GM08714 (cell line): ENCODE results near the gene NOTCH4.
A peak's percentile ranks its signal among the peaks of the same experiment; 100 is the strongest.

Experiments
- H3K4me3 ChIP-seq: fragments of 200-500 bp; sonication (Bioruptor generic); 2 replicates; pipeline ENCODE4 v1.5.1; 2014; ENCODE audit warnings: mild to moderate bottlenecking, low read length, inconsistent platforms
- ZNF274 ChIP-seq: IDR thresholded peaks from 2 replicates; pipeline ENCODE4 v1.6.1; 2012; ENCODE audit warnings: mild to moderate bottlenecking, low read depth, low read length

The NOTCH4 gene

DNA sequence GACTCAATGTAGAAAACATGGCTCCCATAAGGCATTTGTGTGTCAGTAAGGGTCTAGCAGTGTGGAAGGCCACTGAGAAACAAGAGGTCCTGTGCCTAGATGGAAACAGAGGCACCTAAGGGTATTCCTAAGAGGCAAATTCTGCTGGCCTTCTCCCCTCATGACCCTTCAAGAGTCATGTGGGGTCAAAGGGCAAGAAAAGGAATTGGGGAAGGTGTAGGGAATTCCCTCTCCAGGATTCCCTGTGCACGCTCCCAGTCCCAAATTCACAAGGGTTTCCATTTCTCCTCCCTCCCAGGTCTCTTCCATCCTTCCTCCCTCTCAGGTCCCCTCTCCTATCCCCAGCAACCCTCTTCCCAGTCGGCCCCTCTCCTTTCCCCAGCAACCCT lies 48.6 kb downstream of the NOTCH4 start:
- TF ChIP-seq ZNF274, result no peak
- H3K4me3 ChIP-seq, result peak overlapping the region; percentile 81

DNA sequence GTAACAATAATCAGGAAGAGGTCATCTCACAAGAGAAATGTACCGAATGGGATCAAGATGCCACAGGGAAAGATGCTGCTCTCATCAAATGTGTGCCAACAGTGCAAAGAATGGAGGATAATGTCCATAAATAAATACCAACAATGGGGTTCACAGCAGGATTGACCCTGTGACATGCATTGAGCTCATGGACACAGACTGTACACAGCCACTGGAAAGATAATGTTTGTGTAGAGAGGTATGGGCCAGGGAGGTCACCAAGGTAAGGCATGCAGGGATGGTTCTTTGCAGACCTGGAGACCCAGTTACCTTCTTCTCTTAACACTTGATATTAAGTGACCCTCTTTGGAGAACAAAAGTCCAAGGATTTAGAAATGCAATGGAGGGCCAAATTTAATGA lies 49.5 kb downstream of the NOTCH4 start:
- H3K4me3 ChIP-seq, result no peak overlapping the region

GRCh38 chr6:32173051-32173727 lies 50.7 kb downstream of the NOTCH4 start:
- no peak for TF ChIP-seq ZNF274
- no peak overlapping the region for H3K4me3 ChIP-seq

More for the DNA sequence above, 49.5 kb downstream of the NOTCH4 start:
- TF ChIP-seq ZNF274, result no peak

- TF ChIP-seq ZNF274, result no peak
Measured at GRCh38 chr6:32171234-32171633, 52.6 kb downstream of the NOTCH4 start.

DNA sequence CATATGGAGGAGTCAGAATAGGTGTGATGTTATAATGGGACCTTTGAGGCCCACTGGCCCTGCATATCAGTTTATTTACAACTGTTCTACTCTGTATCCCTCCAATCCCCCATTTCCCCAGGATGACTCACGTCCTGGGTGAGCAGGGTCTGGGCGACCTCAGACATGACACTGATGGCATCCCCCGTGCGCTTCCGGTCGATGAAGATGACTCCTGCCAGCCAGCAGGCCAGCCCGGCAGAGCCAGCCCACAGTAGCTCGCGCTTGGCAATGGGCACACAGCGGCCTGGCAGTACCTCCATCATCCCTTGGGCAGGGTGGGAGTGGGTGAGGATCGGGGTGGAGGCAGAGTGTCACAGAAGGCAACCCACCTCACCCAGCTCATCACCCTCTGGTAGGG lies 53.6 kb downstream of the NOTCH4 start:
- H3K4me3 ChIP-seq, result no peak overlapping the region
- TF ChIP-seq ZNF274, result no peak

More at GRCh38 chr6:32171234-32171633, 52.6 kb downstream of the NOTCH4 start:
- no peak overlapping the region for H3K4me3 ChIP-seq

DNA sequence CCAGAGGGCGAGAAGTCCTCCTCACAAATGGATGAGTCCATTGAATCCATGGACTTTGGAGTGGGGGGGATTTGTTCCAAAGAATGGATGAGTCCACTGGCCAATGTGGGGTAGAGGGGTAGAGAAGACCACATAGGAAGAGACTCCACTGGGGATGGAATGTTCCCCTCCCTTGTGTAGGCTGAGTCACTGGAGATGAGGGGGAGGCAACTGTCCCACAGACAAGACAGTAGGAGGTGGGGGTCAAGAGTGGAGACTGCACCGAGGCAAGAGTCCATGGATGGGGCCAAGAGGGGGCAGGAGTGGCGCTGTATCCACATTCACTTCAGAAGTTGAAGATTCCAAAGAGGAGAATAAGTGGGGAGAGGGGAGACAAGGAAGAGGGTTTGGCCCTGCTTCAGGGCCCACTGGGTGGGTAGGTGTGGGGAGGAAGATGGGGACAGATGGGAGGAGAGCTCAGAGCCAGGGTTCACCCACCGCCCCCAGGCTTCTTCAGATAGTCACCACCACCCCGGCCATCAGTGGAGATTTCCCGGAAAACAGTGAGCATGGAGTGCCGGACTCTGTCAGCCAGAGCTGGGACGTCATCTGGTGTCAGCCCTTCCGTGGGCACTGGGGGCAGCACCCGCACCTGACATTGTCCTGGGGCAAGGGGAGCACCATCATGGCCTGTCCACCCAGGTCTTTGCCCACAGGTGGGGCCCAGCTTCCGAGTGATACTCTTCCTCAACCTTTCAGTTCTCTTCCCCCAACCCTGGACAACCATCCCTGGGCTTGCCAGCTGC lies 54.9 kb downstream of the NOTCH4 start:
- TF ChIP-seq ZNF274, result no peak
- no peak overlapping the region for H3K4me3 ChIP-seq

GRCh38 chr6:32168350-32168749 lies 55.5 kb downstream of the NOTCH4 start:
- no peak for TF ChIP-seq ZNF274
- no peak overlapping the region for H3K4me3 ChIP-seq

DNA sequence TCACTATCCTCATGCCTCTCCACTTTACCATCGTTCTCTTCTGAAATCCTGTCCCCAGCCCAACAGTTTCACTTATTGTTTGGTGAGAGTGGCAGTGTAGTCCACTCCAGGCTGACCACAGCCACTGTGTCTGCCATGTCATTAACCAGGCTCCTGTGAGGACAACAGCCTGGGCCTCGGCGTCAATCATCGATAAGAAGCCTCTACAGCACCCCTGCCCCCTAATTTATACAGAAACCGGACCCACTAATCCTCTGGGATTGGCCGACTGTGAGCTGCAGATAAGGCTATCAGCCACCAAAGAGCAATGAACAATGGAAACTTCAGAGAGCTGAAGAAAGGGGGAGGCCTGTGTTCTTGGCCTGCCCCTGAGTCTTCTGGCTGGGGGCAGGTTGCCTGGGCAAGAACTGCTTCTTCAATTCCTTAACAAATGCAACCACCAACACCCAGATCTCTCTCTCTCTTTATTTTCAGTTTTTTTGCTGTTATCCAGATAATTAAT lies 56.1 kb downstream of the NOTCH4 start:
- no peak for TF ChIP-seq ZNF274
- H3K4me3 ChIP-seq, result no peak overlapping the region

GRCh38 chr6:32167154-32167760 lies 56.6 kb downstream of the NOTCH4 start:
- H3K4me3 ChIP-seq, result no peak overlapping the region
- TF ChIP-seq ZNF274, result no peak

- no peak for TF ChIP-seq ZNF274
- no peak overlapping the region for H3K4me3 ChIP-seq
Measured at GRCh38 chr6:32166411-32167061, 57.3 kb downstream of the NOTCH4 start.

GRCh38 chr6:32164295-32164694 lies 59.6 kb downstream of the NOTCH4 start, which contains the start of gene EGFL8:
EGFL8 (plus strand) TSS chr6:32164595; CDS start chr6:32166166, 1,571 bp downstream.
- H3K4me3 ChIP-seq, result no peak within 1 kb of the TSS
- TF ChIP-seq ZNF274, result no peak

DNA sequence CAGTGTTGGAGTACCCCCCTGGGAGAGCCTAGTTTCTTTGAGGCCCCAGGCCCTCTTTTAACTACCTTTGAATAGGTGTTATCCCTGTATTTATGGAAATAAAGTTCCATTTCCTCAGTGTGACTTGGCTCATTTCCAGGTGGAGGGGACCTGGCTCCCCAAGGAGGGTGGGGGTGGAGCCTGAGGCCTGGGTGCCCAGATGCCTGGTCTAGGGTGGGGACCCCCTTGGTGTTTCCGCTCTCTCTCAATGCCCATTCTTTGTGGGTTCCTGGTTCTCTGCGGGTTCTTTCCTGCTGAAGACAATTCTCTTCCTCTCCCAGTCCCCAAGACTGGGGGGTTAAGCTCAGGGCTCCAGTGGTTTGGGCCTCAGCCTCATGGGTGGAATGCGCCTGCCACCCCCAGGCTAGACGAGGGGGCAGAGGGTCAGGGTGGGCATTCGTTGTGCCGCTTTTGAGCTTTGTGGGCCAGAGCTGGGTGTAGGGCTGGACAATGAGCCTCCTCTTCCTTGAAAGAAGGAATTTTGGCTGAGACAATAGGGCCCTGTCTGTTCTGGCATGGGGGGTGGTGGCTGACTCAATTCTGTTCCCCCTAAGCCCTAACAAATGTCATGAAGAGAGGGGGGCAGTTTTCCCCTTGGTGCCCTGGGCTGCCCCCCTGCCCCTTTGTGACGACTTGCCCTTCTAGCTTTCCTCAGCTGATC lies 60.2 kb downstream of the NOTCH4 start:
- no peak for TF ChIP-seq ZNF274

GRCh38 chr6:32158052-32158451 lies 65.8 kb downstream of the NOTCH4 start:
- H3K4me3 ChIP-seq, result no peak overlapping the region
- TF ChIP-seq ZNF274, result no peak

More for the DNA sequence above, 60.2 kb downstream of the NOTCH4 start:
- H3K4me3 ChIP-seq, result no peak overlapping the region
